DOHH2 (cell line): ENCODE results near the gene EXOC3L1.

Experiments
- EZH2phosphoT487 ChIP-seq: fragments of 200-600 bp; sonication (generic); IDR thresholded peaks from 2 replicates; pipeline ENCODE4 v1.6.1; 2017; ENCODE audit warnings: borderline replicate concordance, mild to moderate bottlenecking, antibody characterized with exemption, low read length, moderate library complexity, mixed read lengths
- TF ChIP-seq, protein P1 (sequence below): fragments of 200-600 bp; sonication (generic); IDR thresholded peaks from one replicate; pipeline ENCODE4 v1.5.1; 2014; ENCODE audit warnings: antibody characterized with exemption, mild to moderate bottlenecking, low read depth, low read length; ENCODE audit not compliant: poor library complexity, severe bottlenecking

DNA sequence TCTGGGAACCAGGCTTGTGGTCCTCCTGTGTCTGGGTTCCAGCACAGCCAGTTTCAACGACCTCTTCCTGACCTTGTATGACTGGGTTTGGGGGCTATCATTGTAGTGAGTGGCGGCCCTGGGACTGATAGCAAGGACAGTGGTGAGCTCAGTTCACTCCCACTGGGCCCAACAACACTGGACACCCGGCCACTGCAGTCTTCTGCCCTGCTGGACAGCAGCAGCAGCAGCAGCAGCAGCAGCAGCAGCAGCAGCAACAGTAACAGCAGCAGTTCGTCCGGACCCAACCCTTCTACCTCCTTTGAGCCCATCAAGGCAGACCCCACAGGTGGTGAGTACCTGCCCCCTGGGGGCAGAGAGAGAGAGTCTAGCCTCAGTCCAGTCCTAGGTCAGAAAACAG, 5.7 kb upstream of the EXOC3L1 start:
- TF ChIP-seq, protein P1, sequence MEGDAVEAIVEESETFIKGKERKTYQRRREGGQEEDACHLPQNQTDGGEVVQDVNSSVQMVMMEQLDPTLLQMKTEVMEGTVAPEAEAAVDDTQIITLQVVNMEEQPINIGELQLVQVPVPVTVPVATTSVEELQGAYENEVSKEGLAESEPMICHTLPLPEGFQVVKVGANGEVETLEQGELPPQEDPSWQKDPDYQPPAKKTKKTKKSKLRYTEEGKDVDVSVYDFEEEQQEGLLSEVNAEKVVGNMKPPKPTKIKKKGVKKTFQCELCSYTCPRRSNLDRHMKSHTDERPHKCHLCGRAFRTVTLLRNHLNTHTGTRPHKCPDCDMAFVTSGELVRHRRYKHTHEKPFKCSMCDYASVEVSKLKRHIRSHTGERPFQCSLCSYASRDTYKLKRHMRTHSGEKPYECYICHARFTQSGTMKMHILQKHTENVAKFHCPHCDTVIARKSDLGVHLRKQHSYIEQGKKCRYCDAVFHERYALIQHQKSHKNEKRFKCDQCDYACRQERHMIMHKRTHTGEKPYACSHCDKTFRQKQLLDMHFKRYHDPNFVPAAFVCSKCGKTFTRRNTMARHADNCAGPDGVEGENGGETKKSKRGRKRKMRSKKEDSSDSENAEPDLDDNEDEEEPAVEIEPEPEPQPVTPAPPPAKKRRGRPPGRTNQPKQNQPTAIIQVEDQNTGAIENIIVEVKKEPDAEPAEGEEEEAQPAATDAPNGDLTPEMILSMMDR: no peak
- TF ChIP-seq EZH2phosphoT487: no peak
